HepG2 (cell line): ENCODE results near the gene ZNF211. TPM values are rescaled to one million over a fixed set of nuclear protein-coding genes. Genes with fewer than 3 reads are reported as not detected.

ENCODE experiments used
- CREB1 ChIP-seq, 2 experiments: fragments of 450-650 bp in 1 of 2; IDR thresholded peaks; 2 replicates each; pipeline ENCODE4 v1.6.1; 2016 to 2017; ENCODE audit warnings: control low read depth in 1 of 2, mild to moderate bottlenecking in 1 of 2, missing compliant biosample characterization in 1 of 2, missing genetic modification characterization in 1 of 2
- HMGA1 ChIP-seq: sonication (generic); formaldehyde crosslinking; conservative IDR thresholded peaks from 2 replicates; pipeline ENCODE4 v1.4.0; 2020; ENCODE audit warnings: missing genetic modification reagents
- KDM1A ChIP-seq: IDR thresholded peaks from 2 replicates; pipeline ENCODE4 v1.6.1; 2016; ENCODE audit warnings: missing compliant biosample characterization
- KLF12 ChIP-seq: sonication (generic); formaldehyde crosslinking; IDR thresholded peaks from 2 replicates; pipeline ENCODE4 v1.4.0; 2020; ENCODE audit warnings: missing genetic modification reagents, borderline replicate concordance
- MTF2 ChIP-seq: sonication (generic); formaldehyde crosslinking; IDR thresholded peaks from 2 replicates; pipeline ENCODE4 v1.5.0; 2020; ENCODE audit warnings: missing genetic modification reagents, borderline replicate concordance
- MXD3 ChIP-seq: IDR thresholded peaks from 2 replicates; pipeline ENCODE4 v1.6.1; 2016; ENCODE audit warnings: mild to moderate bottlenecking, missing biosample characterization, missing genetic modification reagents
- SP4 ChIP-seq: sonication (generic); formaldehyde crosslinking; IDR thresholded peaks from 2 replicates; pipeline ENCODE4 v1.8.1; 2023; ENCODE audit warnings: mild to moderate bottlenecking, missing genetic modification reagents
- TCF7 ChIP-seq: sonication (generic); IDR thresholded peaks from 2 replicates; pipeline ENCODE4 v1.6.1; 2016; ENCODE audit warnings: antibody characterized with exemption, low read depth
- ZNF124 ChIP-seq: sonication (generic); formaldehyde crosslinking; IDR thresholded peaks from 2 replicates; pipeline ENCODE4 v1.4.0; 2020; ENCODE audit warnings: missing genetic modification reagents
- ZNF3 ChIP-seq: IDR thresholded peaks from 2 replicates; pipeline ENCODE4 v1.7.0; 2017; ENCODE audit warnings: inconsistent platforms
- ZNF318 ChIP-seq: sonication (generic); formaldehyde crosslinking; IDR thresholded peaks from 2 replicates; pipeline ENCODE4 v1.4.0; 2020; ENCODE audit warnings: mild to moderate bottlenecking, missing genetic modification reagents
- ZNF576 ChIP-seq: sonication (generic); formaldehyde crosslinking; IDR thresholded peaks from 2 replicates; pipeline ENCODE4 v1.4.0; 2020; ENCODE audit warnings: mild to moderate bottlenecking, missing genetic modification reagents
- ZNF605 ChIP-seq: sonication (generic); formaldehyde crosslinking; IDR thresholded peaks from 2 replicates; pipeline ENCODE4 v1.8.0; 2022; ENCODE audit warnings: mild to moderate bottlenecking, missing genetic modification reagents
- ZNF644 ChIP-seq: IDR thresholded peaks from 2 replicates; pipeline ENCODE4 v1.6.1; 2016; ENCODE audit warnings: low read depth
- ZNF678 ChIP-seq: sonication (generic); formaldehyde crosslinking; IDR thresholded peaks from 2 replicates; pipeline ENCODE4 v1.4.0; 2020; ENCODE audit warnings: mild to moderate bottlenecking, missing genetic modification reagents
- ZNF839 ChIP-seq: sonication (generic); formaldehyde crosslinking; IDR thresholded peaks from 2 replicates; pipeline ENCODE4 v1.4.0; 2020; ENCODE audit warnings: missing genetic modification reagents, mild to moderate bottlenecking, borderline replicate concordance
- polyA plus RNA-seq, 8 experiments: library from polyadenylated mRNA; depleted of rRNA in 3 of 8; stranded (reverse) in 7 of 8; unstranded in 1 of 8; fragments of >200 nt; fragmentation: Illumina TruSeq in 4 of 8; extraction: Trizol in 4 of 8; gene quantifications; 2 replicates each; pipeline versions ENCODE4 v1.2.1 to v1.2.3, GENCODE V29; 2011 to 2016; ENCODE audit warnings: low read depth in 4 of 8, missing spikeins in 1 of 8, mixed read lengths in 1 of 8; ENCODE audit not compliant: insufficient read depth in 1 of 8
- total RNA-seq, 5 experiments: library from RNA; depleted of rRNA; stranded (reverse); fragments of >200 nt; fragmentation: Illumina TruSeq; extraction: Trizol; gene quantifications; 2 replicates each; pipeline ENCODE4 v1.2.3, GENCODE V29; 2016; ENCODE audit warnings: low read depth in 1 of 5
- TF ChIP-seq, protein P1 (sequence below): sonication (generic); formaldehyde crosslinking; IDR thresholded peaks from 2 replicates; pipeline ENCODE4 v1.4.0; 2020; ENCODE audit warnings: missing genetic modification reagents, borderline replicate concordance
- TF ChIP-seq, protein P2 (sequence below): sonication (generic); formaldehyde crosslinking; IDR thresholded peaks from 2 replicates; pipeline ENCODE4 v1.4.0; 2020; ENCODE audit warnings: missing genetic modification reagents, mild to moderate bottlenecking, borderline replicate concordance

Gene ZNF211
- total and polyA plus RNA-seq, 2 of the 13 experiments (the other 11 are each of a cell fraction or from before 2014, with no cell fraction given) = 9.9 to 11.2 TPM

GRCh38 chr19:57613941-57614743 is 18.8 kb upstream of the ZNF211 start, which contains the start of gene ZNF134 (continued):
- TF ChIP-seq, protein P1, sequence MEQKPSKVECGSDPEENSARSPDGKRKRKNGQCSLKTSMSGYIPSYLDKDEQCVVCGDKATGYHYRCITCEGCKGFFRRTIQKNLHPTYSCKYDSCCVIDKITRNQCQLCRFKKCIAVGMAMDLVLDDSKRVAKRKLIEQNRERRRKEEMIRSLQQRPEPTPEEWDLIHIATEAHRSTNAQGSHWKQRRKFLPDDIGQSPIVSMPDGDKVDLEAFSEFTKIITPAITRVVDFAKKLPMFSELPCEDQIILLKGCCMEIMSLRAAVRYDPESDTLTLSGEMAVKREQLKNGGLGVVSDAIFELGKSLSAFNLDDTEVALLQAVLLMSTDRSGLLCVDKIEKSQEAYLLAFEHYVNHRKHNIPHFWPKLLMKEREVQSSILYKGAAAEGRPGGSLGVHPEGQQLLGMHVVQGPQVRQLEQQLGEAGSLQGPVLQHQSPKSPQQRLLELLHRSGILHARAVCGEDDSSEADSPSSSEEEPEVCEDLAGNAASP (CRISPR knock-in tag) = no peak; the same call in 1 of the 2 replicates
- no peak for TF ChIP-seq KDM1A (CRISPR knock-in tag)
- no peak for TF ChIP-seq HMGA1 (CRISPR knock-in tag)
- peak; percentile 66; the same call in 1 of the 2 replicates for TF ChIP-seq MTF2
- no peak; the same call in 1 of the 2 replicates for TF ChIP-seq ZNF678 (CRISPR knock-in tag)
- TF ChIP-seq, protein P2, sequence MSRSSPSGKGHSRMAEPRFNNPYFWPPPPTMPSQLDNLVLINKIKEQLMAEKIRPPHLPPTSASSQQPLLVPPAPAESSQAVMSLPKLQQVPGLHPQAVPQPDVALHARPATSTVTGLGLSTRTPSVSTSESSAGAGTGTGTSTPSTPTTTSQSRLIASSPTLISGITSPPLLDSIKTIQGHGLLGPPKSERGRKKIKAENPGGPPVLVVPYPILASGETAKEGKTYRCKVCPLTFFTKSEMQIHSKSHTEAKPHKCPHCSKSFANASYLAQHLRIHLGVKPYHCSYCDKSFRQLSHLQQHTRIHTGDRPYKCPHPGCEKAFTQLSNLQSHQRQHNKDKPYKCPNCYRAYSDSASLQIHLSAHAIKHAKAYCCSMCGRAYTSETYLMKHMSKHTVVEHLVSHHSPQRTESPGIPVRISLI (CRISPR knock-in tag) = no peak
- peak; percentile 59; the same call in 1 of the 2 replicates for TF ChIP-seq ZNF605 (CRISPR knock-in tag)
- TF ChIP-seq MXD3 = peak; percentile 63
- TF ChIP-seq ZNF3 (CRISPR knock-in tag) = no peak
- no peak for TF ChIP-seq ZNF124
- peak; percentile 50 for TF ChIP-seq SP4 (CRISPR knock-in tag)
- 0 out of 2 replicates have a peak, but pooled peaks have one; percentile 84 for TF ChIP-seq KLF12 (CRISPR knock-in tag)
- TF ChIP-seq ZNF839 (CRISPR knock-in tag) = no peak
- no peak for TF ChIP-seq TCF7
- no peak for TF ChIP-seq CREB1 (IDR thresholded peaks at IDR 0.05)
- TF ChIP-seq CREB1 (CRISPR knock-in tag; IDR thresholded peaks at IDR 0.05) = peak; percentile 82
- TF ChIP-seq ZNF318 (CRISPR knock-in tag) = no peak
- TF ChIP-seq ZNF644 (CRISPR knock-in tag) = no peak
- no peak for TF ChIP-seq ZNF576 (CRISPR knock-in tag)
